Left forelimb (tissue), 1 donor: ENCODE results near the gene OAS3.
"Not testable (repeated sequence)": the region's sequence is repeated elsewhere in the genome, so short reads cannot be mapped to it uniquely, and the experiment has no call there.

Experiments
- DNase-seq: peaks from one replicate; pipeline ENCODE4 v3.0.0-alpha.2; 2018; ENCODE audit warnings: low spot score

OAS3 gene

GRCh38 chr12:112980491-112981158 lies 42.4 kb downstream of the OAS3 start:
- DNase-seq, result no peak

- no peak for DNase-seq
Observed at GRCh38 chr12:112985642-112986290, 47.5 kb downstream of the OAS3 start.

- no peak for DNase-seq
Observed at GRCh38 chr12:112986291-112986800, 48.1 kb downstream of the OAS3 start.

DNA sequence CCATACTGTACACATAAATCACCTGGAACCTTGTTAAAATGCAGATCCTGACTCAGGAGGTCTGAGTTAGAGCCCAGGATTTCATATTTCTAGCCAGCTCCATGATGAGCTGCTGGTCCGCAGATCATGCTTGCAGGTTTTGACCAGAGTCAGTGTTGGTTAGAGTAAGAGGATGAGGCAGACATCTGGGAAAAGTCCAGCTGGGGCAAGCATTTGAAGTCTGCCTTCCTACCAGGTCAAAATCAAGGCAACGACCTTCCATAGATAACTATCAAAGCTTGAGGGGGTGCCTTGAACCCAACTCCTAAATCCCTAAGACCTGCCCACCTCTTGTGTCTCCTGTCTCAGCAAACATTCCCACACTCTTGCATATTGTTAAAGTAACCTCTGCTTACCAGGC lies 49.3 kb downstream of the OAS3 start:
- DNase-seq, result no peak

GRCh38 chr12:112988224-112988623 lies 50.0 kb downstream of the OAS3 start:
- DNase-seq, result no peak

DNA sequence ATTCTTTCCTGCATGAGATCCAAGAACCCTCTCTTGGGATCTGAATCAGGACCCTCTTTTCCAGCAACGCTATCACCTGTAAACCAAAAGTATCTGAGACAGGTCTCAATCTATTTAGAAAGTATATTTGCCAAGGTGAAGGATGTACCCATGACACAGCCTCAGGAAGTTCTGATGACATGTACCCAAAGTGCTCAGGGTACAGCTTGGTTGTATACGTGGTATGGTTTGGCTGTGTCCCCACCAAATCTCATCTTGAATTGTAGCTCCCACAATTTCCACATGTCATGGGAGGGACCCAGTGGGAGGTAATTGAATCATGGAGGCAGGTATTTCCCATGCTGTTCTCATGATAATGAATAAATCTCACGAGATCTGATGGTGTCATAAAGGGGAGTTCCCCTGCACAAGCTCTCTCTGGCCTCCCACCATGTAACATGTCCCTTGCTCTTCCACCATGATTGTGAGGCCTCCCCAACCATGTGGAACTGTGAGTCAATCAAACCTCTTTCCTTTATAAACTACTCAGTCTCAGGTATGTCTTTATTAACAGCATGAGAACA lies 50.6 kb downstream of the OAS3 start:
- not testable (repeated sequence) for DNase-seq

- DNase-seq, result no peak
Observed at GRCh38 chr12:112989806-112990205, 51.5 kb downstream of the OAS3 start.

- DNase-seq, result no peak
Observed at GRCh38 chr12:112992541-112993398, 54.5 kb downstream of the OAS3 start.

GRCh38 chr12:112995008-112995407 lies 56.7 kb downstream of the OAS3 start:
- no peak for DNase-seq

GRCh38 chr12:112996501-112996900 lies 58.2 kb downstream of the OAS3 start:
- DNase-seq, result no peak

DNA sequence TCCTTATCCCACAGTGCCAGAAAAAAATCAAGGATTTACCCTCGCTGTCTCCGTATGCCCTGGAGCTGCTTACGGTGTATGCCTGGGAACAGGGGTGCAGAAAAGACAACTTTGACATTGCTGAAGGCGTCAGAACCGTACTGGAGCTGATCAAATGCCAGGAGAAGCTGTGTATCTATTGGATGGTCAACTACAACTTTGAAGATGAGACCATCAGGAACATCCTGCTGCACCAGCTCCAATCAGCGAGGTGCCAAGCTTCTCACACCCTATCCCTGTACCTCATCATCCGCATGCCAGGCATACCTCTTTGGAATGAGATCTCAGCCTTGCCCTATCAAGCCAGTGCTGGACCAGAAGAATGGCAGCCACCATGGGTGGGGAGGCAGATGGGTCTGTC lies 59.2 kb downstream of the OAS3 start:
- no peak for DNase-seq

DNA sequence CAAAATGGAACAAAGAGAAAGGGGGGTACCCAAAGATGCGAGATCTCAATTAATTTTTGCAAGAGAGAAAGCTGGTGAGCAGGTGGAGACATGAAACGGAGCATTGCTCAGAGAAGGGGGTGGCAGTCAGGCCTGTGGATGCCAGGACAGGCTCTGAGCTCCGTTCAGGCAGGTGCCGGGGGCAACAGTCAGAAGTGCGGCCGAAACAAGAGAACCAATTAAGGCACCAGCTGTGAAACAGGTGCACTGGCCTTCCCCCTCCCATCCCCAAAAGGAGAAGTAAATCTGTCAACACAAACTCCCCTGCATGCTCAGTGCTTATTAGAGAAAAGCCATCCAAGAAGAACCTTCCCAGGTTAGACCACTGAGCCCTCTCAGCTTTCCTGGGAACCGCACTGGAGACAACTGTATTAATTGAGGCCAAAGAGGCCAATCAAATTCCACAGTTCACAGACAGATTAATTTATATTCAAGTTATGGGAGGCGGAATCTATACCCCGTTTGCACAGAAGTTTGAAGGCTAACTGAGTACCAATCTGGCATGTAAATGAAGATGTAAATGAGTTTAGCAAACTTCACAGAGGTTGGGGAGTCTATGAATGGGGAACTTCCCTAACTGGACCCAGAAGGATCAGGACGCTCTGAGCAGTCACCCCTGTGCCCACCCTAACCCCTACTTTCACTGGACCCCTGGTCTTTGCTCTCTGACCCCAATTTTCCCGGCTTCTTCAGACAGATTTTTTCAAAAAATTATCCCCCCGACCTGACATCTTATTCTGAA lies 60.9 kb downstream of the OAS3 start:
- DNase-seq, result no peak

DNA sequence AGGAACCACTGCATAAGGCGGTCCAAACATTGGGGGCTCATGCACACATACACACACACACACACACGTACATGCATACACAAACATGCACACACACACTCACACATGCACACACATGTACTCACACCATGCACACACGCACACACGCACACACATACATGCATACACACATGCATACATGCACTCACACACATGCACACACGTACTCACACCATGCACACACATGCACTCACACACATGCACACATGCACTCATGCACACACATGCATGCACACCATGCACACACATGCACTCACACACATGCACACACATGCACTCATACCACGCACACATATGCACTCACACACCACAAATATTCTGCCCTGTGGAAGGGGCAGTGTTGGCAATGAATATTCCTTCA lies 62.2 kb downstream of the OAS3 start:
- no peak for DNase-seq

GRCh38 chr12:113002155-113002554 lies 63.9 kb downstream of the OAS3 start:
- DNase-seq, result no peak

DNA sequence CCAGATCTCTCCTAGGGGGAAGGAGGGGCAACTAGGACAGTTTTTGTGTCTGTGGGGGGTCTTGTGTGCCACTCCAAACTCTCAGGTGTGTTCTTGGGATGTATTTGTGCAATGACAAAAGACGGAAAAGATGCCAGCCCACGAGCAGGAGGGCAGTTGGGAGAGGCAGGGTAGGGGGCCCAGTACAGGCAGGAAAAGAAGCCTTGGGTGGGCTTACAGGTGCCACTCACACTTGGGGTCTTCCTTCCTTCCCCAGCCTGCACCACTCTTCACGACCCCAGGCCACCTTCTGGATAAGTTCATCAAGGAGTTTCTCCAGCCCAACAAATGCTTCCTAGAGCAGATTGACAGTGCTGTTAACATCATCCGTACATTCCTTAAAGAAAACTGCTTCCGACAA lies 64.4 kb downstream of the OAS3 start:
- no peak for DNase-seq

- no peak for DNase-seq
Observed at GRCh38 chr12:113003636-113004035, 65.4 kb downstream of the OAS3 start.

DNA sequence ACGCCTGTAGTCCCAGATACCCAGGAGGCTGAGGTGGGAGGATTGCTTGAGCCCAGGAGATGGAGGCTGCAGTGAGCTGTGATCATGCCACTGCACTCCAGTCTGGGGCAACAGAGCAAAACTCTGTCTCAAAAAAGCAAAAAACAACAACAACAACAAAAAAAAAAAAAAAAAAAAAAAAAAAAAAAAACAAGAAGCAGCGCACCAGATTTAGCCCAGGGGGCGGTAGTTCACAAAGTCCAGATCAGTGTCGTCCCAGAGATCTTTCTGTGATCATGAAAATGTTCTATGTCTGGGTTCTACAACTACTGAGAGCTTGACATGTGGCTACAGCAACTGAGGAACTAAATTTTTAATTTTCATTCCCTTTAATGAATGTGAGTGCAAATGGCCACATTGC lies 67.5 kb downstream of the OAS3 start:
- DNase-seq, result no peak

- DNase-seq, result no peak
Observed at GRCh38 chr12:113006206-113006605, 67.9 kb downstream of the OAS3 start.

DNA sequence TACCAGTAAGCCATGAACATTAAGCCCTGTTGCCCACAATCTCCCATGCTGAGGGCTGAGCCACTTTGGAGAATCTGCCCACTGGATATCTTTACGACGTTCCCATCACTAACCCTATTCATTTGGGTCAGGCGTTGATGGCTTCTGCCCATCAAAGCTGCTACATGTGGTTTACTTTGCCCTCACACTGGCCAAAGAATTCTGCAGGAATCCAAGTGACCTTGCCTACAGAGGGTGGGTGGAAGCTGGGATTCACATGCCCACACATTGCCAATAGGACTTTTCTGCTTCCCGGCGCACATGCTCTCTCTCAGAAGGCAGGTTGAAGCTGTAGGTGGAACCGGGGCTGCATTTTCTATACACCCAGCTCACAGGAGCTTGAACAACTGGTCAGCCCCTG lies 68.4 kb downstream of the OAS3 start:
- DNase-seq, result no peak

GRCh38 chr12:113007166-113007565 lies 68.9 kb downstream of the OAS3 start:
- DNase-seq, result no peak

- DNase-seq, result no peak
Observed at GRCh38 chr12:113010701-113011100, 72.4 kb downstream of the OAS3 start.

DNA sequence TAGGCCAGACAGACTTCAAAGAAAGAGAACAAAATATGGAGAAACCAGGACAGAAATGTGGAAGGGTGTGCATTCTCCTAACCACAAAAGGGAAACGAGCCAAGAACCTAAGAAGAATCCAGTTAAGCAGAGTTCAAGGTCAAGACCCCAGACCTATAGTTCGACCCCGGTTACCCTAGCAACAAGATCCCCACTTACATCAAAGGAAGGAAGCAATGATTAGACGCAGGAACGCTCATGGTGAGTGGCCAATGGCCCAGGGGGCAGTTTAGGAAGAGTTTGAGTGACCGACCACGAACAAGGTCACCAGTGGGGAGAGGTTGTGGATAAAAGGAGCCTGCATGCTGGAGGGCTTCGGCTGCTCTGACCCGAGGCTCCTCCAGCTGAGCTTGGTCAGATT lies 76.3 kb downstream of the OAS3 start:
- DNase-seq, result no peak
